Measurements from ENCODE around the gene CYTH3. TPM values are rescaled to one million over a fixed set of nuclear protein-coding genes. Genes with fewer than 3 reads are reported as not detected.

The CYTH3 gene
- polyA plus RNA-seq, 1 donor (not counting 4 experiments of a cell fraction or from before 2014, with no cell fraction given), result 28.4 TPM

- H3K9me3 ChIP-seq (ENCODE audit: control insufficient read depth, low read depth, low read length), result no peaks in the 10 kb centered on the region
- no peak overlapping the region for H3K9ac ChIP-seq (ENCODE audit: control insufficient read depth, extremely low read depth, insufficient read depth, low read length)
- no peak overlapping the region for H2AFZ ChIP-seq (ENCODE audit: control insufficient read depth, low read length)
- DNase-seq (ENCODE audit: low read depth, low spot score), result no peak
- no peaks in the 10 kb centered on the region for H3K9me1 ChIP-seq (ENCODE audit: control insufficient read depth, extremely low read depth, insufficient read depth, low read length)
- H3K27ac ChIP-seq (ENCODE audit: control insufficient read depth, insufficient read depth, low read length), result no peak overlapping the region
- no peak overlapping the region for H3K4me2 ChIP-seq (ENCODE audit: control insufficient read depth, extremely low read depth, insufficient read depth, low read depth, low read length)
- H3K4me1 ChIP-seq (ENCODE audit: control insufficient read depth, extremely low read depth, insufficient read depth, low read length), result peaks cover 4% of the 10 kb centered on the region
- H3K79me2 ChIP-seq (ENCODE audit: control insufficient read depth, insufficient read depth, low read length), result peaks cover 91% of the 10 kb centered on the region
- dilution Hi-C loops (cut with MboI; ENCODE audit: extremely low pct_ligation_motif_present, low sequenced_read_pairs), result no loop called here
- H3K4me3 ChIP-seq (ENCODE audit: control insufficient read depth in 2 of 3, extremely low read depth in 1 of 3, insufficient read depth in 2 of 3, low read depth in 1 of 3, low read length in 3 of 3), result no peak overlapping the region
- no peak for FAIRE-seq
- no peaks in the 10 kb centered on the region for H3K27me3 ChIP-seq (ENCODE audit: control insufficient read depth, extremely low read depth, insufficient read depth, low read length)
- TF ChIP-seq, protein P1, sequence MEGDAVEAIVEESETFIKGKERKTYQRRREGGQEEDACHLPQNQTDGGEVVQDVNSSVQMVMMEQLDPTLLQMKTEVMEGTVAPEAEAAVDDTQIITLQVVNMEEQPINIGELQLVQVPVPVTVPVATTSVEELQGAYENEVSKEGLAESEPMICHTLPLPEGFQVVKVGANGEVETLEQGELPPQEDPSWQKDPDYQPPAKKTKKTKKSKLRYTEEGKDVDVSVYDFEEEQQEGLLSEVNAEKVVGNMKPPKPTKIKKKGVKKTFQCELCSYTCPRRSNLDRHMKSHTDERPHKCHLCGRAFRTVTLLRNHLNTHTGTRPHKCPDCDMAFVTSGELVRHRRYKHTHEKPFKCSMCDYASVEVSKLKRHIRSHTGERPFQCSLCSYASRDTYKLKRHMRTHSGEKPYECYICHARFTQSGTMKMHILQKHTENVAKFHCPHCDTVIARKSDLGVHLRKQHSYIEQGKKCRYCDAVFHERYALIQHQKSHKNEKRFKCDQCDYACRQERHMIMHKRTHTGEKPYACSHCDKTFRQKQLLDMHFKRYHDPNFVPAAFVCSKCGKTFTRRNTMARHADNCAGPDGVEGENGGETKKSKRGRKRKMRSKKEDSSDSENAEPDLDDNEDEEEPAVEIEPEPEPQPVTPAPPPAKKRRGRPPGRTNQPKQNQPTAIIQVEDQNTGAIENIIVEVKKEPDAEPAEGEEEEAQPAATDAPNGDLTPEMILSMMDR (optimal IDR thresholded peaks at IDR 0.05 in 1 of 3, IDR thresholded peaks at IDR 0.05 in 1 of 3, conservative IDR thresholded peaks at IDR 0.05 in 1 of 3; ENCODE audit: extremely low read depth in 1 of 3, insufficient read depth in 2 of 3, low read length in 3 of 3), result no peak
- no peak for TF ChIP-seq EZH2 (IDR thresholded peaks at IDR 0.05; ENCODE audit: low read length)
- peaks cover 7% of the 10 kb centered on the region for H4K20me1 ChIP-seq (ENCODE audit: control insufficient read depth, extremely low read depth, insufficient read depth, low read length)
- no peaks in the 10 kb centered on the region for H3K36me3 ChIP-seq (ENCODE audit: control insufficient read depth in 2 of 2, extremely low read depth in 1 of 2, insufficient read depth in 2 of 2, low read length in 2 of 2)
Measured at GRCh38 chr7:6259257-6259656, 13.2 kb downstream of the CYTH3 start.

- peaks cover 7% of the 10 kb centered on the region for H4K20me1 ChIP-seq (ENCODE audit: control insufficient read depth, extremely low read depth, insufficient read depth, low read length)
- no peak overlapping the region for H3K9ac ChIP-seq (ENCODE audit: control insufficient read depth, extremely low read depth, insufficient read depth, low read length)
- FAIRE-seq, result no peak
- no peak overlapping the region for H2AFZ ChIP-seq (ENCODE audit: control insufficient read depth, low read length)
- dilution Hi-C loops (cut with MboI; ENCODE audit: extremely low pct_ligation_motif_present, low sequenced_read_pairs), result no loop called here
- H3K4me3 ChIP-seq (ENCODE audit: control insufficient read depth in 2 of 3, extremely low read depth in 1 of 3, insufficient read depth in 2 of 3, low read depth in 1 of 3, low read length in 3 of 3), result no peak overlapping the region
- H3K9me1 ChIP-seq (ENCODE audit: control insufficient read depth, extremely low read depth, insufficient read depth, low read length), result no peaks in the 10 kb centered on the region
- H3K9me3 ChIP-seq (ENCODE audit: control insufficient read depth, low read depth, low read length), result no peaks in the 10 kb centered on the region
- H3K4me1 ChIP-seq (ENCODE audit: control insufficient read depth, extremely low read depth, insufficient read depth, low read length), result peaks cover 4% of the 10 kb centered on the region
- no peak overlapping the region for H3K27ac ChIP-seq (ENCODE audit: control insufficient read depth, insufficient read depth, low read length)
- H3K4me2 ChIP-seq (ENCODE audit: control insufficient read depth, extremely low read depth, insufficient read depth, low read depth, low read length), result no peak overlapping the region
- peaks cover 90% of the 10 kb centered on the region for H3K79me2 ChIP-seq (ENCODE audit: control insufficient read depth, insufficient read depth, low read length)
- DNase-seq (ENCODE audit: low read depth, low spot score), result no peak
- H3K27me3 ChIP-seq (ENCODE audit: control insufficient read depth, extremely low read depth, insufficient read depth, low read length), result no peaks in the 10 kb centered on the region
- TF ChIP-seq, protein P1 (optimal IDR thresholded peaks at IDR 0.05 in 1 of 3, IDR thresholded peaks at IDR 0.05 in 1 of 3, conservative IDR thresholded peaks at IDR 0.05 in 1 of 3; ENCODE audit: extremely low read depth in 1 of 3, insufficient read depth in 2 of 3, low read length in 3 of 3), result no peak
- no peaks in the 10 kb centered on the region for H3K36me3 ChIP-seq (ENCODE audit: control insufficient read depth in 2 of 2, extremely low read depth in 1 of 2, insufficient read depth in 2 of 2, low read length in 2 of 2)
Measured at GRCh38 chr7:6258440-6259182, 13.8 kb downstream of the CYTH3 start.
